Endothelial cell of umbilical vein (primary cell): Measurements from ENCODE around the gene SLC9C2. TPM values are rescaled to one million over a fixed set of nuclear protein-coding genes. Genes with fewer than 3 reads are reported as not detected.

Experiments
- BruUV-seq: library from RNA; stranded (reverse); fragments of 400-500 nt; replicated peaks from 2 replicates; lab custom pipeline; 2021; lab: Mats Ljungman, UMichigan
- CTCF ChIA-PET: fragments of 300-600, 350-600 bp; sonication (Branson Sonifier 250); formaldehyde crosslinking; loops from one replicate; lab custom pipeline; 2021; ENCODE audit warnings: antibody characterized with exemption, inconsistent platforms; lab: Charles Lee
- POLR2A ChIA-PET: fragments of 300-600, 350-600 bp; sonication (Branson Sonifier 250); formaldehyde crosslinking; loops from one replicate; lab custom pipeline; 2021; ENCODE audit warnings: antibody characterized with exemption, inconsistent platforms; lab: Charles Lee
- DNase-seq: peaks from one replicate; pipeline ENCODE4 v3.0.0-alpha.2; 2011; ENCODE audit warnings: low read depth, low spot score
- FAIRE-seq: peaks from 2 replicates; lab custom pipeline; 2011; peaks lifted over from hg19 to GRCh38; lab: Jason Lieb, UNC
- H2AFZ ChIP-seq: 2 replicates; pipeline ENCODE4 v1.6.0; 2012; ENCODE audit warnings: low read depth, low read length, control low read depth, inconsistent platforms
- H3K27ac ChIP-seq: 2 replicates; pipeline ENCODE4 v1.5.1; 2011; ENCODE audit warnings: low read depth, mild to moderate bottlenecking, control low read depth, low read length, moderate library complexity; ENCODE audit not compliant: insufficient read depth
- H3K27me3 ChIP-seq, 2 experiments: 2 replicates each; pipeline versions ENCODE4 v1.6.0 to v1.6.1; 2011; ENCODE audit warnings: low read length in 2 of 2, mixed read lengths in 1 of 2; ENCODE audit not compliant: control insufficient read depth in 2 of 2, insufficient read depth in 2 of 2
- H3K36me3 ChIP-seq, 2 experiments: 2 replicates in 1 of 2; 3 replicates in 1 of 2; pipeline ENCODE4 v1.5.1; 2011; ENCODE audit warnings: low read length in 2 of 2, mild to moderate bottlenecking in 1 of 2, moderate library complexity in 1 of 2; ENCODE audit not compliant: control insufficient read depth in 2 of 2, insufficient read depth in 2 of 2; ENCODE audit errors: extremely low read depth in 1 of 2
- H3K4me1 ChIP-seq: 3 replicates; pipeline ENCODE4 v1.5.1; 2011; ENCODE audit warnings: mild to moderate bottlenecking, low read length; ENCODE audit not compliant: control insufficient read depth, insufficient read depth; ENCODE audit errors: extremely low read depth
- H3K4me2 ChIP-seq: 2 replicates; pipeline ENCODE4 v1.6.1; 2011; ENCODE audit warnings: low read length, control low read depth, mixed read lengths; ENCODE audit not compliant: insufficient read depth
- H3K4me3 ChIP-seq, 3 experiments: fragments of 200-600 bp in 1 of 3; sonication (generic), shearing (Covaris generic) in 1 of 3; replicated peaks in 1 of 3; 2 replicates each; pipeline ENCODE4 v1.5.1; 2011 to 2016; ENCODE audit warnings: control low read depth in 3 of 3, low read length in 3 of 3, mild to moderate bottlenecking in 2 of 3, inconsistent platforms in 1 of 3, low read depth in 1 of 3, moderate library complexity in 1 of 3; ENCODE audit not compliant: insufficient read depth in 1 of 3
- H3K79me2 ChIP-seq: 2 replicates; pipeline ENCODE4 v1.6.0; 2012; ENCODE audit warnings: low read length, inconsistent platforms; ENCODE audit not compliant: control insufficient read depth, insufficient read depth
- H3K9ac ChIP-seq: replicated peaks from 2 replicates; pipeline ENCODE3; 2011; ENCODE audit warnings: low read length, control low read depth; ENCODE audit not compliant: insufficient read depth; ENCODE audit errors: extremely low read depth
- H3K9me1 ChIP-seq: replicated peaks from 3 replicates; pipeline ENCODE4 v1.6.0; 2011; ENCODE audit warnings: mild to moderate bottlenecking, low read length; ENCODE audit not compliant: control insufficient read depth, insufficient read depth; ENCODE audit errors: extremely low read depth
- H3K9me3 ChIP-seq: replicated peaks from 2 replicates; pipeline ENCODE4 v1.5.1; 2012; ENCODE audit warnings: low read length, inconsistent platforms; ENCODE audit not compliant: control insufficient read depth, insufficient read depth
- H4K20me1 ChIP-seq: replicated peaks from 2 replicates; pipeline ENCODE3; 2011; ENCODE audit warnings: mild to moderate bottlenecking, low read length; ENCODE audit not compliant: control insufficient read depth, insufficient read depth; ENCODE audit errors: extremely low read depth
- CTCF ChIP-seq, 2 donors: IDR thresholded peaks; 1 replicate in 1 of 2; 2 replicates in 1 of 2; pipeline ENCODE4 v1.5.1; 2011; ENCODE audit warnings: low read length in 2 of 2, mild to moderate bottlenecking in 2 of 2, moderate library complexity in 2 of 2, control low read depth in 1 of 2, inconsistent platforms in 1 of 2, low read depth in 1 of 2; ENCODE audit not compliant: insufficient read depth in 1 of 2; ENCODE audit errors: extremely low read depth in 1 of 2
- MAX ChIP-seq: IDR thresholded peaks from 2 replicates; pipeline ENCODE4 v1.6.1; 2011; ENCODE audit not compliant: insufficient read depth, insufficient read length
- MYC ChIP-seq: IDR thresholded peaks from one replicate; pipeline ENCODE4 v1.6.1; 2011; ENCODE audit warnings: mild to moderate bottlenecking, low read depth, low read length
- POLR2A ChIP-seq: IDR thresholded peaks from 2 replicates; pipeline ENCODE4 v1.6.1; 2012; ENCODE audit warnings: low read depth, mild to moderate bottlenecking, control low read depth, low read length
- POLR2AphosphoS5 ChIP-seq: IDR thresholded peaks from 2 replicates; pipeline ENCODE4 v1.6.1; 2012; ENCODE audit warnings: low read depth, mild to moderate bottlenecking, control low read depth, low read length, moderate library complexity; ENCODE audit not compliant: insufficient read depth
- dilution Hi-C: fragments of 300-500 bp; cut with MboI; formaldehyde crosslinking; loops from one replicate; pipeline ENCODE4 v1.15.0; 2019; ENCODE audit warnings: low sequenced_read_pairs; ENCODE audit not compliant: extremely low pct_ligation_motif_present
- intact Hi-C: fragments of 100-400 bp; cut with micrococcal nuclease; formaldehyde crosslinking; loops from one replicate; pipeline ENCODE4 v1.10.0; 2022
- polyA plus RNA-seq, 4 experiments: library from polyadenylated mRNA; depleted of rRNA in 3 of 4; stranded (reverse) in 3 of 4; unstranded in 1 of 4; fragments of >200 nt; gene quantifications; 2 replicates each; pipeline versions ENCODE4 v1.2.1 to v1.2.3, GENCODE V29; 2011 to 2012; ENCODE audit warnings: missing spikeins in 1 of 4
- total RNA-seq: library from RNA; stranded (reverse); gene quantifications from 2 replicates; pipeline ENCODE4 v1.2.3, GENCODE V29; 2021

The SLC9C2 gene
- total and polyA plus RNA-seq, 2 donors (not counting 3 experiments of a cell fraction or from before 2014, with no cell fraction given), result 0.15 TPM; not detected in 1

GRCh38 chr1:173476665-173477285 lies 126.1 kb downstream of the SLC9C2 start:
- ChIA-PET CTCF (interaction anchor here (0.9 to 4.8 kb wide), 3 partner anchors 47 to 732 kb away, joined by 3 to 33 read pairs (median 4); no protein-coding TSS in a partner anchor), POLR2A (interaction anchor here (0.5 to 2.0 kb wide), 2 partner anchors 47 to 85 kb away, joined by 4 to 6 read pairs; no protein-coding TSS in a partner anchor)
- FAIRE-seq (no peak), DNase-seq (peak; percentile 81)
- dilution Hi-C loops (no loop called here), intact Hi-C loops (loop anchor here (1.0 to 10.0 kb wide), 8 partner anchors 45 to 944 kb away; partner anchors contain the start of genes RC3H1, SUCO and ZBTB37)
- H2AFZ ChIP-seq, result peak overlapping the region; percentile 90
- peak overlapping the region; percentile 70 for H3K9ac ChIP-seq
- H4K20me1 ChIP-seq, result no peaks in the 10 kb centered on the region
- peaks cover 52% of the 10 kb centered on the region for H3K79me2 ChIP-seq
- peak overlapping the region; percentile 79 for H3K27ac ChIP-seq
- BruUV-seq, result TSS peak; percentile 57
- no peaks in the 10 kb centered on the region for H3K27me3 ChIP-seq
- H3K4me1 ChIP-seq, result peaks cover 53% of the 10 kb centered on the region
- no peaks in the 10 kb centered on the region for H3K9me3 ChIP-seq
- peak overlapping the region; percentile 91 for H3K4me2 ChIP-seq
- no peaks in the 10 kb centered on the region for H3K9me1 ChIP-seq
- H3K36me3 ChIP-seq, result peaks cover 6 to 11% of the 10 kb centered on the region in 2 experiments
- peak overlapping the region; percentile 63 to 78 (median 70) for H3K4me3 ChIP-seq
- TF ChIP-seq MAX (peak; percentile 89), CTCF (IDR thresholded peaks at IDR 0.05; ENCODE audit: extremely low read depth in 1 of 2, insufficient read depth in 1 of 2, low read depth in 1 of 2, low read length in 2 of 2) (peak in 1 of 2 donors; percentile 3), POLR2AphosphoS5 (no peak), POLR2A (peak; percentile 78), MYC (no peak)
